Neural progenitor cell (in vitro differentiated cells): Measurements from ENCODE around the gene MMP25. TPM values are rescaled to one million over a fixed set of nuclear protein-coding genes. Genes with fewer than 3 reads are reported as not detected.
A peak's percentile ranks its signal among the peaks of the same experiment; 100 is the strongest.

Experiments
- DNase-seq: peaks from one replicate; pipeline ENCODE4 v3.0.0-alpha.2; 2016; ENCODE audit warnings: low spot score
- H2AFZ ChIP-seq: fragments of 200-600 bp; sonication (generic); replicated peaks from 2 replicates; pipeline ENCODE4 v1.6.1; 2016; ENCODE audit warnings: antibody characterized with exemption
- H3F3A ChIP-seq: fragments of 200-600 bp; sonication (generic); 2 replicates; pipeline ENCODE4 v1.6.1; 2016; ENCODE audit warnings: antibody characterized with exemption, low read depth
- H3K27ac ChIP-seq: fragments of 200-600 bp; sonication (generic); 2 replicates; pipeline ENCODE4 v1.5.1; 2016; ENCODE audit warnings: mild to moderate bottlenecking
- H3K27me3 ChIP-seq: fragments of 200-600 bp; sonication (generic); 2 replicates; pipeline ENCODE4 v1.6.1; 2016; ENCODE audit warnings: mild to moderate bottlenecking, moderate library complexity
- H3K36me3 ChIP-seq: fragments of 200-600 bp; sonication (generic); 2 replicates; pipeline ENCODE4 v1.5.1; 2016
- H3K4me1 ChIP-seq: fragments of 200-600 bp; sonication (generic); 2 replicates; pipeline ENCODE4 v1.6.1; 2016; ENCODE audit warnings: mixed run types
- H3K4me2 ChIP-seq: fragments of 200-600 bp; sonication (generic); 2 replicates; pipeline ENCODE4 v1.6.1; 2016
- H3K4me3 ChIP-seq: fragments of 200-600 bp; sonication (generic); 2 replicates; pipeline ENCODE4 v1.5.1; 2016
- H3K79me2 ChIP-seq: fragments of 200-600 bp; sonication (generic); 2 replicates; pipeline ENCODE4 v1.6.1; 2016; ENCODE audit warnings: low read depth
- H3K9ac ChIP-seq: fragments of 200-600 bp; sonication (generic); 2 replicates; pipeline ENCODE4 v1.6.1; 2016
- H3K9me3 ChIP-seq: fragments of 200-600 bp; sonication (generic); 2 replicates; pipeline ENCODE4 v1.5.1; 2016; ENCODE audit warnings: low read depth
- H4K20me1 ChIP-seq: fragments of 200-600 bp; sonication (generic); 2 replicates; pipeline ENCODE4 v1.6.1; 2016; ENCODE audit warnings: low read depth
- H3K27ac Mint-ChIP-seq: 3 replicates; pipeline ENCODE4 v1.8.0; 2021; ENCODE audit warnings: mixed read lengths
- H3K27me3 Mint-ChIP-seq: 2 replicates; pipeline ENCODE4 v1.8.0; 2022; ENCODE audit warnings: low read depth, mild to moderate bottlenecking, inconsistent platforms, moderate library complexity, mixed read lengths; ENCODE audit not compliant: insufficient read depth
- H3K36me3 Mint-ChIP-seq: 3 replicates; pipeline ENCODE4 v1.8.0; 2021; ENCODE audit warnings: mixed read lengths
- H3K4me1 Mint-ChIP-seq: 3 replicates; pipeline ENCODE4 v1.8.0; 2021; ENCODE audit warnings: mixed read lengths
- H3K4me3 Mint-ChIP-seq: 3 replicates; pipeline ENCODE4 v1.8.0; 2021; ENCODE audit warnings: mild to moderate bottlenecking, moderate library complexity, mixed read lengths
- H3K9me3 Mint-ChIP-seq: 3 replicates; pipeline ENCODE4 v1.8.0; 2020; ENCODE audit warnings: mixed read lengths
- CTCF ChIP-seq: fragments of 200-600 bp; sonication (generic); IDR thresholded peaks from 2 replicates; pipeline ENCODE4 v1.5.1; 2017; ENCODE audit warnings: antibody characterized with exemption, mild to moderate bottlenecking
- EZH2 ChIP-seq: fragments of 200-600 bp; sonication (generic); IDR thresholded peaks from 2 replicates; pipeline ENCODE4 v1.6.1; 2017; ENCODE audit warnings: antibody characterized with exemption, mild to moderate bottlenecking, moderate library complexity
- EZH2phosphoT487 ChIP-seq: fragments of 200-600 bp; sonication (generic); IDR thresholded peaks from 2 replicates; pipeline ENCODE4 v1.6.1; 2017; ENCODE audit warnings: antibody characterized with exemption
- total RNA-seq: library from RNA; depleted of rRNA; stranded (reverse); fragments of >200 nt; gene quantifications from 2 replicates; pipeline ENCODE4 v1.2.3, GENCODE V29; 2015; ENCODE audit warnings: low replicate concordance

The MMP25 gene
- total RNA-seq, 1 donor from 2014 or later: 0.58 TPM

- Histone ChIP-seq H3K4me1 (peaks cover 31% of the 10 kb centered on the region), H3K4me2 (peak overlapping the region; percentile 81), H2AFZ (no peak overlapping the region), H3F3A (peaks cover 42% of the 10 kb centered on the region), H3K79me2 (peaks cover 38% of the 10 kb centered on the region), H3K36me3 (no peaks in the 10 kb centered on the region), H3K27ac (no peak overlapping the region), H3K27me3 (peaks cover 6% of the 10 kb centered on the region), H4K20me1 (no peaks in the 10 kb centered on the region), H3K4me3 (no peak overlapping the region), H3K9ac (no peak overlapping the region), H3K9me3 (no peaks in the 10 kb centered on the region)
- TF ChIP-seq EZH2phosphoT487: no peak
- no peak for TF ChIP-seq EZH2
- no peak for TF ChIP-seq CTCF
- H3K9me3 Mint-ChIP-seq: no peaks in the 10 kb centered on the region
- H3K4me1 Mint-ChIP-seq: peaks cover 44% of the 10 kb centered on the region
- peak overlapping the region; percentile 2 for H3K4me3 Mint-ChIP-seq
- H3K36me3 Mint-ChIP-seq: no peaks in the 10 kb centered on the region
- H3K27ac Mint-ChIP-seq: no peak overlapping the region
- DNase-seq: no peak
- H3K27me3 Mint-ChIP-seq: peaks cover 18% of the 10 kb centered on the region
Measured at GRCh38 chr16:3097266-3097665, 50.9 kb downstream of the MMP25 start.

- Histone ChIP-seq H3K4me3 (peak within 1 kb of the TSS; percentile 47), H3K79me2 (peaks cover 37% of the 10 kb centered on the region), H3F3A (peaks cover 57% of the 10 kb centered on the region), H4K20me1 (no peaks in the 10 kb centered on the region), H3K9ac (no peak within 1 kb of the TSS), H3K4me2 (peak within 1 kb of the TSS; percentile 81), H3K27me3 (peaks cover 6% of the 10 kb centered on the region), H2AFZ (peak within 1 kb of the TSS; percentile 36), H3K27ac (no peak within 1 kb of the TSS), H3K36me3 (no peaks in the 10 kb centered on the region), H3K9me3 (no peaks in the 10 kb centered on the region), H3K4me1 (peaks cover 31% of the 10 kb centered on the region)
- Mint-ChIP-seq H3K27ac (peak within 1 kb of the TSS; percentile 91), H3K4me1 (peaks cover 47% of the 10 kb centered on the region), H3K27me3 (peaks cover 20% of the 10 kb centered on the region), H3K4me3 (peak within 1 kb of the TSS; percentile 83), H3K9me3 (no peaks in the 10 kb centered on the region), H3K36me3 (no peaks in the 10 kb centered on the region)
- TF ChIP-seq CTCF (no peak), EZH2phosphoT487 (no peak), EZH2 (no peak)
- DNase-seq: peak; percentile 35
Measured at GRCh38 chr16:3098459-3099394, 52.4 kb downstream of the MMP25 start, which contains the start of gene ZSCAN10. Gene ZSCAN10, minus strand, starts transcription at chr16:3099294. Its CDS starts 6,357 bp downstream, at chr16:3092937.

GRCh38 chr16:3099395-3099731 lies 53.0 kb downstream of the MMP25 start:
- Mint-ChIP-seq H3K4me1 (peaks cover 47% of the 10 kb centered on the region), H3K9me3 (no peaks in the 10 kb centered on the region), H3K36me3 (no peaks in the 10 kb centered on the region), H3K27me3 (peaks cover 20% of the 10 kb centered on the region), H3K4me3 (no peak overlapping the region), H3K27ac (no peak overlapping the region)
- Histone ChIP-seq H3K27ac (no peak overlapping the region), H3K9ac (no peak overlapping the region), H3K36me3 (no peaks in the 10 kb centered on the region), H4K20me1 (no peaks in the 10 kb centered on the region), H3K27me3 (peaks cover 6% of the 10 kb centered on the region), H3K4me1 (peaks cover 31% of the 10 kb centered on the region), H3K4me2 (peak overlapping the region; percentile 81), H2AFZ (peak overlapping the region; percentile 4), H3F3A (peaks cover 58% of the 10 kb centered on the region), H3K4me3 (peak overlapping the region; percentile 47), H3K79me2 (peaks cover 31% of the 10 kb centered on the region), H3K9me3 (no peaks in the 10 kb centered on the region)
- peak; percentile 43 for DNase-seq
- TF ChIP-seq CTCF: no peak
- no peak for TF ChIP-seq EZH2
- no peak for TF ChIP-seq EZH2phosphoT487
